ENCODE data around the gene ARHGEF28.

GRCh38 chr5:73816656-73817420, 190.8 kb downstream of the ARHGEF28 start:
- no peak for TF ChIP-seq CTCF (IDR thresholded peaks at IDR 0.05; ENCODE audit: borderline replicate concordance, extremely low read depth, low read length, poor library complexity, severe bottlenecking)
- no peak for TF ChIP-seq EZH2 (IDR thresholded peaks at IDR 0.05; ENCODE audit: borderline replicate concordance, low read depth, low read length, severe bottlenecking)

Data from DND-41 (cell line).